HTERT RPE-1 (cell line): Measurements from ENCODE around the gene HCRT.
"Not testable (repeated sequence)": the region's sequence is repeated elsewhere in the genome, so short reads cannot be mapped to it uniquely, and the experiment has no call there.

Experiments used
- in situ Hi-C: fragments of 300-500 bp; cut with MboI; formaldehyde crosslinking; loops from 4 replicates; pipeline ENCODE4 v1.14.3; 2020; ENCODE audit warnings: low sequenced_read_pairs

HCRT gene

DNA sequence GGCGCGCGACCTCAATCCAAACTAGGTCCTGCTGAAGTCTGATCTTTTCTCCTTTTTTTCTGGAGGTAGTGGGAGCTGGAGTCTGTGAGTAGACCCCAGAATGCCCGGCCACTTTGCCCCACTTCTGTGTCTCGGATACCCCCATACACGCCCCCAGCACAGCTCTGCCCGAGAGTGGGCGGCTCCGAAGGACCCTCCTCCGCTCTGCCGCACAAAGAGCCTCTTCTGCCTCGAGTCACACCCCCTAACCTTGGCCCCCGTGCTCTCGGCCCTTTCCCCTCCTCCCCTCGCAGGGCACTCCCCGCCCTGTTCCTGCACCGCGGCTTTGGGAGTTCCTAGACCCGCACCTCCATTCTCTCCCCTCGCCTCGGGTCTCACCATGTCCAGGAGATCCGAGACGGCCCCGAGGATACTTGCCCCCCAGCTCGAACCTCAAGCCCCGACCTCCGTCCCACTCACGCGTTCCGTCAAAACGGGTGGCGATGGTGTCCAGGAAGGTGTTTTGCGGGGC, 4.8 kb downstream of the HCRT start:
- in situ Hi-C loops = no loop called here

DNA sequence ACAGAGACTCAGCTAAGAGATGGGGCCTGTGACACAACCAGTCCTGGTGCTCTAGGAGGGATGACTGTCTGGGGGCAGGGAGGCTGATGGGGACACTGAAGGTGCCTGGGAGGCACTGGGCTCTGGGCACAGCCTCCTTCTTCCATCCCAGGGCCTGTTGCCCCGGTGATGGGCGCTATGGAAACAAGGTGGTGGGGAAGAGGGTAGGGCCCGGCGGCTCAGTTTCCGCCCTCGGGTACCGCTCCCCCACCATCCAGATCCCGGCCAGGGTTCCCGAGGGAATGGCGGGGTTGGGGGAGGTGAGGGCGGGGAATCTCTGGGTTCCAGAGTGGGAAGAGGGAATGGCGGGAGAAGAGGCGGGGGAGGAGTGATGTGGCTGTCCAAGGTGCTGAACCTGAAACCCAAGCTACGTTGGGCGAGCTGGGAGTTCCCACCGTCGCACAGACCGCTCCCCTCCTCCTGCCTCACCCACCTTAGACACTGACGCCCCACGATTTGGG, 5.3 kb downstream of the HCRT start:
- in situ Hi-C loops = no loop called here

DNA sequence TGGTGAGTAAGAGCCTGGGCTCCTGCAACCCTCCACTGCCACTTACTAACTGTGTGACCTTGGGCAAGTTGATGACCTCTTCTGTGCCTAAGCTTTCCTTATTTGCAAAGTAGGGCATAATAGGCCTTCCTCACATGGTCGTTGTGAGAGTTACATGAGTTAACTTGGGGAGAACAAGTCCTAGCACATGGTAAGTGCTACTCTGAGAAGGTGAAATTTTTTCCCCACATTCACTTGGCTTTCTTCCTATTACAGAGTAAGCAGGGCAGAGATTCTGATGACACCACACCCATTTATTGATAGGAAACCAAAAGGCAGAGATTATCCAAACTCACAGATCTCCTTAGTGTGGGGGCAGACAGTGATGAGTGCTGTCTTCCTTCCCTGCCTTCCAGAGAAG, 5.9 kb downstream of the HCRT start:
- in situ Hi-C loops = no loop called here

DNA sequence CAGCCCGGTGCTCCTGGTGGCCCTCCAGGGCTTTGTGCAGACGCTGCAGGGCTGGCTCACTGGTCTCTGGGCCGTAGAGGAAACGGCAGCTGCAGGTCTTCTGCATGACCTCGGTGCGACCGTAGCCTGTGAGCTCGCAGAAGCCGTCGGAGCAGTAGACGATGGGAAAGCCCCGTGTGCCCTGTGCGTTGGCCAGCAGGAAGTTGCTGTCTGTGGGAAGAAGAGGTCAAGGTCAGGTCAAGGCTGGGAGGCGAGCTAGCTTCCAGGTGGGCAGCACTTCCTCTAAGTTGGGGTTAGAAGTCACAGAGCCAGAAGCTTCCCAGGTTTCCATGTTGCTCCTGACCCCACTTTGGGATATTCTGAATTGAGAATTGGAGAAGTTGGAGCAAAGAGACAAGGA, 6.4 kb downstream of the HCRT start:
- in situ Hi-C loops = no loop called here

DNA sequence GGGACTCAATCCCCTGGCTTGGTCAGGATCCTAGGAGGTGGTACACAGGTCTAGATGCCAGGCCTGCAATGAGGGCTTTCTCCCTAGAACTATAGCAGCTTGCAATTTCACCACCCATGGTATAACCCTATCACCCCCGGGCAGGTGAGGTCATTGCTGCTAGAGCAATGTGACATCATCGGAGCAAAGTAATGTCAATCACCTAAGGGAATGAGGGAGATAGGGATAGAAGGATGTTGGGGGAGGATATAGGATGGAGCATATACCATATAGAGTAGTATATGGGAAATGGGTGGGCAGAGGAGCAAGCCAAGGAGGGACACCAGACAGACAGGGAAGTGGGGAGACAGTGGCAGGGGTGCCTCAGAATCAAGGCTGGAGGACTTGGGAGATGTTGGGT, 7.6 kb downstream of the HCRT start:
- in situ Hi-C loops = no loop called here

DNA sequence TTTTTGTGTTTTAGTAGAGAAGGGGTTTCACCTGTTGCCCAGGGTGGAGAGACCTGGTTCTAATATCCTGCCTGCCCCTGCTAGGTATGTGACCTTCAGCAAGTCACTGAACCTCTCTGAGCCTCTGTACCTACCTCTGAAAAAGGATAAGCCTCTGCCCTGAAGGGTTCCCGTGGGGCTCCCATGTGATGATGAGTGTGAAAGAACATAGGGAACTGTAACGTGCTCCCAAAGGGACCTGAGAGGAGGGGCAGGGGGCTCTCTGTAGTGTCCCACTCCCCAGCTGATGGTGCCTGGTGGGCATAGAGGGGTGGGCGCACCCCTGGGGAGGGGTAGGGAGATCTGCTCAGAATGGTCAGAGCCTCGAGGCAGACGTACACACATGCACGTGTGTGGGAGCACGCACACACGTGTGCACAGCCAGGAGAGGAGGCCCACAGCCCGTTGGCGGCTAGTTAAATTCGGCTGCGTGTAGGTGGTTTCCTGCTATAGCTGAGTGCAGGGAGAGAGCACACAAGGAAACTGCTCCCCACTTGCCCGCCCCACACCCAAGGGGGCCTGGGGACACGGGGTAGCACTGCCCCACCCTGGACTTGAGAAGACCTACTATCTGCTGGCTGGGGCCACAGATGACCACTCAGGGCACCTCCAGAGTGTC, 11.0 kb downstream of the HCRT start:
- in situ Hi-C loops = no loop called here

DNA sequence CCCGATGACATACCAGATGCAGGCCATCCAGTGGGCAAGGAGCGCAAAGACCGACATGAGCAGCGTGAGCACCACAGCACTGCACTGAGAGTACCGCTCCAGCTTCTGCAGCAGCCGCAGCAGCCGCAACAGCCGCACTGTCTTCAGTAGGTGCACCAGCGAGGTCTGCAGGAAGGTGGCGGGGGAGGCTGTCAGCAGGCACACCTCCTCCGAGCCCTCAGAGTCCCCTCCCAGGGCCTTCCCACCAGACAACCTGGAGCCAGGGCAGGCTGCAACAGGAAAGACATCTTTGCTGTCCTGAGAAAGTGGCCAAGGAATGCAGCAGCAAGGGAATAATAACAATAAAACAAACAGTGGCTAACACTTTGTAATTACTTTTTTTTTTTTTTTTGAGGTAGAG, 13.4 kb downstream of the HCRT start:
- in situ Hi-C loops = no loop called here

DNA sequence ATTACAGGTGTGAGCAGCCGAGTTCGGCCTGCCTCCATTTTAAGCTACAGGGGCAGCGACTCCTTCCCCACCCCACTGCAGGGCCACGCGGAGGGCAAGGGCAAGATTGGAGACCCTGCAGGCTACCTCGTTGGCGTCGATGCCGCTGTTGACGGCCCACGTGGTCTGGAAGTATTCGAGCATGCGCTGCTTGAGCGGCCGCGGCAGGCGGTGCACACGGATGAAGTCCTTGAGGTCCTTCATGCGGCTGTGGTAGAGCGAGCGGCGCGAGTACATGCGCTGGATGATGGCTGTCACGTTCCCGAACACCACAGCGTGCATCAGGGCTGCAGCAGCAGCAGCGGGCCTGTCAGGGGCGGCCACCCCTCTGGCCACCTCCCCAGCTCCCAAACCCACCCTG, 15.9 kb downstream of the HCRT start:
- in situ Hi-C loops = no loop called here

DNA sequence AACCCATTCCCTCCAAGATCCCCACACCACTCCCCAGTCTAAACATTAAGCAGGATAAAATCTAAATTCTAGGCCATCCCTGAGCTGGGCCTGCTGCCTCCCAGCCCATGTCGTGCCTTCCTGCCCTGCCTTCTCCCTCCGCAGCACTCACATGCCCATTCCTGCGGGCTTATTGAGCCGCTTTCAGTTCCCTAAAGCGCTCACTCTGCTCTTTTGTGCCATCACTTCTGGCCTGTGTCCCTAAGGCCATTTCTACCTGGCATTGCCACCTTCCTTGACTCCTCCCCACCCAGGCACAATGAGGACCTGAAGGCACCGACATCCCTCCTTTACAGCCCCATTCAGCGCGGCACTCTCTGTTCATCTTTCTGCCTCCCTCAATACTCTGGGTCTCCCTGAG, 17.4 kb downstream of the HCRT start:
- in situ Hi-C loops = no loop called here

DNA sequence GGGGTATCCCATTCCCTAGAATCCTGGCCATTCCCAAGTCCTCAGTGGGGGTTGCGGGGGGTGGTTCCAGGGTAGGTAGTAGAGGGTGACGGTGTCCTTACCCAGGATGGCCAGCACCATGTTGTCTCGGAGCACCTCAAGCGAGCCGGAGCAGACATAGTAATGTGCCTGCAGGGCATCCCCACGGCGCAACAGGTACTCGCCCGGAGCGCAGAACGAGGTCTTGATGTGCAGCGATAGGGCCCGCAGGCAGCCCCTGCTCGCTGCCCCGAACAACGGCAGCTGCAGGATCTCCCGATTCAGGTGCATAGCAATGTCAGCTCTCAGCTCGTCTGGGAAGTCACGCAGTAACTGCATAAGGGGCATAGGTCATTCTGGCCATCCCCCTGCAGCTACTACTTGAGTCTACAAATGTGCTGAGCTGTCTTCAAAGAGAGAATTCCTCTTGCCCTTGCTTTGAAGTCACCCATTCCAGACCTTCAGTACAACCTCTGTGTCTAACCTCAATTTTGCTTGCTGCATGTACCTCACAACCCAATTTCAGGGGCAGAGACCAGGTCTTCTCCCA, 19.0 kb downstream of the HCRT start:
- in situ Hi-C loops = no loop called here

DNA sequence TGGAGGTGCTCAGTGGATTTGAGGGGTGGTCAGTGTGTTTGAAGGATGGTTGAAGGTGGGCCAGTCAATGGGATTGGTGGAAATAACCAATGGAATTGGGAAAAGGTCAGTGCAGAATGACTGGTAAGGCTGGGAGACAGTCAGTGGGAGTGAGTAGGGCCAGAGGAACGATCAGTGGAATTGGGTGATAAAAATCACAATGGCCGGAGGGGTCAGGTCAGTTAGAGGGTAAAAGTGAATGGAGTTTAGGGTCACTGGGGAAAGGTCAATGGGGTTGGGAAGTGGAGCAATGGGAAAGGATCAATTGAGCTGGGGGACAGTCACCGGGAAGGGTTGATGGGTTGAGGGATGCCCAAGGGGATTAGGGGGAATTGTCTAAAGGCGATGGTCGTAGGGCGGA, 19.5 kb downstream of the HCRT start:
- in situ Hi-C loops = no loop called here

DNA sequence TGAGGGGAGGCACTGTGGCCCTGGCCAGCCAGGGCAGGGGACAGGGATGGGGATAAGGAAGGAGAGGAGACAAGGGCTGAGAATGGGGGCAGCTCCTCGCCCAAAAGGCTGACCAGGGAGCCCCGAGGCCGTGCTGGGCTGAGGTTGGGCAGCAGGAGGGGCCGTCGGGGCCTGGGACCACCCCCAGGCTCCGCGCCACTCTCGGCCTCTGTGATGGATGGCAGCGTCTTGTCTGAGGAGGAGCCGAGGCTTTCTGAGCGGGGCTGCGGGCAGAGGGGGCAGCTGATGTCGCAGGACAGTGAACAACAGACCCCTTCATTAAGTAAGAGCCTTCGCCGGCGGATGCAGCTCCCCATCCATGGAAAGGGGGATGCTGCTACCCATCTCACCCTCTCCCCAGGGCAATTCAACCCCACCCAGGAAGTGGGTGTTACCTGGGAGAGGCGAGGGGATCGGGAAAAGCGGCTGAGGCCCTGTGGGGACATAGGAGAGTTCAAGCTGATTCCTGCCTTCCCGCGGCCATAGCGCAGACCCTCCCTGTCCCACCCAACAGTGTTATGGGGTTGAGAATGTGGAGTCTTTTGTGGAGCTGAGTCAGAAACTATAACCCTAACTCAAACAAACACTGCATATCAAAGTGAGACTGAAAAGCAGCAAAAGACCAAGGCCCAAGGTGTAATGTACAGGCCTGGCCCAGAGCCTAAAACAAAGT, 21.4 kb downstream of the HCRT start:
- in situ Hi-C loops = no loop called here

DNA sequence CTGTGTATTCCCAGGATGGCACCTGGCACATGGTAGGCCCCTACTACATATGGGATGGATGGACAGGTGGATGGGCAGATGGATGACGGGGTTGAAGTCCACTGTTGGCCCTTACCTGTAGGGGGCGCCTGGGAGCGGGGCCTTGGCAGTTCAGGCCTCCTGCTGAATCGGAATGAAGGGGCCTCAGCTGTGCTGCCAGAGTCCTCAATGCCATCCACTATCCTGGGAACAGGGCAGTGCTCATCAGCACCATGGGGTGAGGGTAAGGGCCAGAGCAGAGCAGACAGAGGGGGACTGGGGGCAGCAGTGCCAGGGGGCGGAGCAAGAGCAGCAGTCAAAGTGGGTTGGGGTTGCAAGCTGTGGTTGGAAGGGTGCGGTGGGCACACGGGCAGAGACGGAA, 22.1 kb downstream of the HCRT start:
- in situ Hi-C loops = no loop called here

DNA sequence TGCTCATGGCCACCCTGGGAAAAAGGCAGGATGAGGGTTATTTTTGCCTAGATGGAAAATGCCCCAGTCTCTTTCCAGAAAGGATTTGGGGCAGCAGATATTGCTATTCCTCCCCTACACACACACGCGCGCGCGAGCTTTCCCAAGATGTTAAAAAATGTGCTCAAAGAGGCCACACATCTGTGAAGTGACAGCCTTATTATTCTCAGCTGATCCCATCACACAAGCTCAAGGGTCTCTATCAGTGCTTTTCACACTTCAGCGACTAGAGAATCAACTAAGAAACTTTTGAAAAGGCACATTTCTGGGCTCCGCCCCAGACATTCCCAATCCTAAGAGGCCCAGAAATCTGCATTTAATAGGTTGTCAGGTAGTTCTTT, 24.7 kb downstream of the HCRT start:
- in situ Hi-C loops = no loop called here

DNA sequence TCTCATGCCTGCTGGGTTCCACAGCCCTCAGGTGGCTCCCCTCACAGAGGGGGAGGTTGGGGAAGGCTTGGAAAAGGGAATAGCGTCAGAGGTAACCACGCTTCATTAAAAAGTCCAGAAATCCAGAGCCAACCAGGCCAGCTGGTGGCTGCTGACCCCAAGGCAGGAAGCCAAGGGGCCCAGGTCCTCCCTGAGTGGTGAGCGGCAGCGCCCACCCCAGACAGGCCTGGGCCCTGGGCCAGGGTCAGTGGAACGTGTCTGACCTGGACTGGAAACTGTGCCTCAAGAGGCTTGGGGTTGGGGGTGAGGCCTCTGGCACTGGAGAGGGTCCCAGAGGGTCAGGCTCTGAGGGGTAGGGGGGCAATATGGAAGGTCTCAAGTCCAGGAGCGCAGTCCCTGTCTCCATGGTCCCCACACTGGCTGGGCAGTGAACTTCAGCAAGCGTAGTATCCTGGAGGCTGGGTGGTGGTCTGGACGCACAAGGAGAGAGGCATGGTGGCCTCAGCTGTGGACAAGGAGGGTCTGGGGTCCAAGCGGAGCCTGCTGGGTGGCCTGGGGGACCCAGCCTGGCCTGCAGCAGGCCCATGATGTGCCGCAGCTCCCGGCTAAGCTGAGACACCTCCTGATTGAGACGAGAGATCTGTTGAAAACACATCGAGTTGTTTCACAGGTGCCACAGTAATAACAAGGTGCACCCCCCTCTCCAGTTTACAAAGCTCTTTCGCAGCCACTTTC, 25.3 kb downstream of the HCRT start:
- in situ Hi-C loops = no loop called here

DNA sequence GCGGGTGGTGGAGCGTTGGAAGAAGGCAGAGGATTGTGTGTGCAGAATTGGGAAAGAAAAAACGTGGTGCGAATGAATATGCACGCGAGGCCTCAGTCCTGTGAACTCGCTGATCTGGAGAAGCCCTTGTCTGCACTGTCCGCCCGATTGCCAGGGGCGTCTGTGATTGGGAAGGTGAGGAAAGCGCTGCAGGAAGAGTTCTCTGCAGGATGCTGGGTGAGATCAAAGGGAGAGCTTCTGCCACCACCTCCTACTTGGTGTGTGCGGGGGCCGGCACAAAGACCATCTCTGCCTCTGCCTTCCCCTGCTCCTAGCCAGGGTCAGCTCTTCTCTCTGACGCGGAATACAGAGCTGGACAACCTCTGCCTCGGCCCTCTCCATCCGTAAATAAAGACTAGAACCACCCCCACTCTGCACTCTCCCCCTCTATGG, 29.6 kb downstream of the HCRT start:
- in situ Hi-C loops = no loop called here

DNA sequence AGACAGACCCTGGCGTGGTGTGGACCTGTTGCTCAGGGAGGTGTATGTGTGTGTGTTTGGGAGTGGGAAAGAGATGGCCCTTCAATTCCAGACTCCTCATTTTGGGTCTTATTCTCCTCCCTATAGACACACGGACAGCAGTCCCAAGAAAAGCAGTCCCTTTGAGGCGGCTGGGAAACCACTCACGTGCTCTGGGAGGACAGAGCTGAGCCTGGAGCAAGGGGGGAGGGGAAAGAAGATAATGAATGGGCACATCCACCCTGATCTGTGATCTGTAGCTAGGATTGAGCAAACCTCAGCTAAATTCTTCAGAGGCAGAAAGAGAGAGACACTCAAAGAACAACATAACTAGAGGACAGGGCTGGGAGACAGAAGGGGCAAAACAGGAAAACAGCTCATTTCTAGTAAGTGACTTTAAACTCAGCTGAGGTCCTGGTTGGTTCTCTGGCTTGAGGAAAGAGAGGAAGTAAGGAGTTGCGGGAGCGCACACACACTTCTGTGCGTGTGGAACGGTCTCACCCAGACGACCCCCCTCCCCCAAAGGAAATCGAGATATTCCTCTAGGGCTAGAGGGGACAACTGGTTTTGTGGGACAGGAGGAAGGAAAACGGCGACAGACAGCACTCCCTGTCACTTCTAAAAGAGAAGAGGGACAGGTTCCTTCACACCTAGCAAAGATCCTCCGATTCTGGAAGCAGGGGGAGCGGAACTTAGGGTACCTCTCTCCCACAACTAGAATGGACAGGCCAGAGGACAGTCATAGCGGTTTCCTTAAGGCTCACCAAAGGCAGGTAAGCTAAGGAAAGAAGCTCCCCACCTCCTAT, 31.1 kb downstream of the HCRT start:
- in situ Hi-C loops = no loop called here

DNA sequence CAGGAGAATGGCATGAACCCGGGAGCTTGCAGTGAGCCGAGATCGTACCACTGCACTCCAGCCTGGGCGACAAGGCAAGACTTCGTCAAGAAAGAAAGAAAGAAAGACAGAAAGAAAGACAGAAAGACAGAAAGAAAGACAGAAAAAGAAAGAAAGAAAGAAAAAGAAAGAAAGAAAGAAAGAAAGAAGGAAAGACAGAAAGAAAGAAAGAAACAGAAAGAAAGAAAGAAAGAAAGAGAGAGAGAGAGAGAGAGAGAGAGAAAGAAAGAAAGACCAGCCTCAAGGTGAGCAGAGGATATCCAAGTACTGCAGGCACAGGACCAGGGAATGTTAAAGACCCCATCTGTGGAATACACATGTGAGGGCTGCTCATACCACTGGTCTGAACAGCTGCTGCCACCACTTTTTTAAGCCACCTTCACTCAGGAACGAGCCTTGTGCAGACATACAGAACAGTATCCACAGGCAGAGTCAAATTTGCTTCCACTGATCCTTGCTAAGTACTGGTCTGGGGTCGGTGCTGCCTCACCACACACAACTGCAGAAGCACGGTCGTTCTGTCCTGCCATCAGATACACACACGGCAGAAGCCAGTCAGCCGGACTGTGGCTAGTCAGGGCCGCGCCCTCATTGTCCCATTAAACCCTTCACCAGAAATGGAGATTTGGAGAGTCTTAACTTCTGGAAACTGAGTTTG, 38.2 kb downstream of the HCRT start:
- in situ Hi-C loops = no loop called here

DNA sequence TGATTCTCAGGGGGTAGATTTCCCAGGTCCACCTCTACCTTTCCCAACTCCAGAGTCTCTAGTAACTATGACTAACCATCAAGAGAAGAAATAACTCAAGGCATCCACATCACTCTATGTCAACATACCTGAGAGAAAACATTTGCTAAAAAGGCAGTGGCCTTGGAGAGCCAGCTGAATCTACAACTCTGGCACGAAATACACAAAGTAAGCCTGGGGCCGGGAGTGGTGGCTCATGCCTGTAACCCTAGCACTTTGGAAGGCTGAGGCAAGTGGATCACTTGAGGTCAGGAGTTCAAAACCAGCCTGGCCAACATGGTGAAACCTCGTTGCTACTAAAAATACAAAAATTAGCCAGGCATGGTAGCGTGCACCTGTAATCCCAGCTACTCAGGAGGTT, 42.1 kb downstream of the HCRT start:
- in situ Hi-C loops = not testable (repeated sequence)

DNA sequence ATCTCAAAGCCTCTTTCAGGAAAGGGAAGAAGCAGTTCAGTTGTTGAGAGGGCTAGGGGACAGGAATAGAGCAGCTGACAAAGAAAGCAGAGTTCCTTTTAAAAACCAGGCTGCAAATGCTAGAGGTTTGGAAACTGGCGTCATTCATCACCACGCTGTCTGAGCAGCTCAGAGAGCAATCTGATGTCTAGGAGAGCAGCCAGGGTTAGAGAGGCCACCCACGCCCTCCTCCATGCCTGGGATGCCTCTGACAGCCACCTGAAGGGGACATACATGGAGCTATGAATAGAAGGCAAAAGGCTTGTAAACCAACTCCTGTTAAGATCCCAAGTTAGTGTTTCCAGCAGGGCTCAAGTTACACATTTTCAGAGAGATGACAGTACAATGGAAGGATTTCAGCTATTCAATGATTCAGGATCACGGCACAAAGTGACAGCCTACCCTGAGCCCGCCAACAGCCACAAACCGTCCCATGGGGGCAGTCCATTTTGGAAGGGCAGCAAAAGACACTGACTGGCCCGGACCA, 42.8 kb downstream of the HCRT start:
- in situ Hi-C loops = no loop called here
